CD4-positive, alpha-beta T cell treated with Interleukin-12 subunit alpha and Interleukin-12 subunit beta, for 1 hour (primary cell): ENCODE results near the gene ZCCHC7.

Source experiments
- DNase-seq: peaks from one replicate; pipeline ENCODE4 v3.0.0-alpha.2; 2020

ZCCHC7 gene

DNA sequence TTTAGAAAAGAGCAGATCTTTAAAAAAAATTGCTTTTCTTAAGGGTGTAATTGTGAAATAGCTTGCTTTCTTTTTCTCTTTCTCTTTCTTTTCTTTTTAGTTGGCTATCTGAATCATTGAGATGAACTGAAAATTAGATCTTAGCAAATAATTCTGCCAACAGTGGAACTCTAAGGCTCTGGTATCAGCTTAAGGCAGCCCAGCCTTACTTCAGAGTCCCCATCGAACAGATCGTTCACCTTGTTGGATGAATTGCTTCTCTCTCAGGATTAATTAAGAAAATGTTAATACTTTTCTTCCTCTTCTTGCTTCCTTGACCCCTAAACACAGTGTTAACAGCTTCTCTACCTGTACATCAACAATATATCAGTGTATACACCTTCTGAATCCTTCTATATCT, 92.1 kb downstream of the ZCCHC7 start:
- DNase-seq: no peak

DNA sequence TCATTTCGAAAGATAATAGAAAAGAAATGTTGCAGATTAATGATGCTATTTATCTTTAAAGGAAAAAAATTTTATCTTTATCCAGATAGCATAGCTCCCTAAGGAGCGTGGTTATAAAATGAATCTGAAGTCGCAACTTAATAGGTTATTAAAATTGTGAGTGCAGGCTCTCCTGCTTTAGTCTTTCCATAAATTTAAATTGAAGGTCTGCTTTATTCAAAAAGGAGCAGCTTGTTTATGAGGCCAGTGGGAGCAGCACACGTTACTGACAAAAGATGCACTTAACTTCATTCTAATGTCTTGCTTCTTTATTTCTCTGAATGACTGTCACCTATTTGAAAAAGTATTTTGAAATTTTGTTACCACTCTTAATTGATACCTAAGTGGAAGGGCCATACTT, 95.0 kb downstream of the ZCCHC7 start:
- no peak for DNase-seq

DNA sequence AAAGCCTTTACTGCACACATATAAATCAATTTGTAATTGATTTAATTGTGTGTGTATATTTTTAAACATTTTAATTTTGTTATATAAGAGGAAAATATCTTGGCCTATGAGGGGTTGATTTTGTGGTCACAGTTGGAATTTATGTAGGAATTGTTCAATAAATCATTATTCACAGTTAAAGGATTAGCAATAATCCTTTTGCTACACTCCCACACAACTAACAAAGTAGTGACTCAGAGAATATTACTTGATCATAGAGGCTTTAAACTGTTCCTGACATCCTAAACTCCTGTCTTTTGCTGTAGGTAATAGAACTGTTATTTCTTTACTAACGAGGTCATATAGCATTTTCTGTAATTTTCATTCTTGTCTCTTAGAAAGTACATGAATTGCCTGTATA, 95.5 kb downstream of the ZCCHC7 start:
- no peak for DNase-seq

DNA sequence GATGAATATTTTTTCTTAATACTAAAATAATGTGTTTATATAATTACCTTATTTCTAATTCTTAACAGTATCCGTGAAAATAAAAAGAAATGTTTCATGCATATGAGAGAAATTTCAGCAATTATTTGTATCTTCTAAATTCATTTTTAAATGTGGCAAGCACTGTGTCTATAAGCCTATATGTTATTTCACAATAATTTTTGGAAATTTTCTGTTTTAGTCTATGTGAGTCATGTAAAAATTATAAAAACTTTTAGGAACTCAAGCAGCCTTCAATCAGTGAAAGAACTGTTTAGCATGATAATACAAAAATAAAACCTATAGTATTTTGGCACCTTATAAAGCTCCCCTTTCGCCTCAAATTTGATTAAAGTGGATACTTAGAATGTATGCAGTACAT, 96.8 kb downstream of the ZCCHC7 start:
- no peak for DNase-seq

DNA sequence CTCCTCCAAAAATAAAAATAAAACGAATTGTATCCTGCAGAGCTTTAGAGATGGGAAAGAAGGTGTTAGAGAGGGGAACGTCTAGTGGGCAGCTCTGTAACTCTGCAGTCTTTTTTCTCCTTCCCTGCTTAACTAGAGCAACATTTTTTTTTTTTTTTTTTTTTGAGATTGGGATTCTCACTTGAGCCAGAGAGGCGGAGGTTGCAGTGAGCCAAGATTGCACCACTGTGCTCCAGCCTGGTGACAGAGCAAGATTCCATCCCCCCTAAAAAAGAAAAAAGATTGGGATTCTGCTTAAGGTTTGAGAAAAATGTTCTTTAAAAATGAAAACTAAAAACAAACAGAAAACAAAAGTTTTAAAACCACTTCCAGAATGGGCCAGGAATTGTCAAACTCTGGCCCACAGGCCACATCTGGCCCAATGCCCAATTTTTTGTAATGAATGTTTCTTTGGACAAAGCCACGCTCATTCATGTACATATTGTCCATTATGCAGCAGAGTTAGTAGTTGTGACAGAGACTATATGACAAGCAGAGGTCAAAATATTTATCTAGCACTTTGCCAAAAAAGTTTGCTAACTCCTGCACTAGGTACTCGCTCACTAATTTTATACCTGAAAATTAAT, 98.5 kb downstream of the ZCCHC7 start:
- no peak for DNase-seq

DNA sequence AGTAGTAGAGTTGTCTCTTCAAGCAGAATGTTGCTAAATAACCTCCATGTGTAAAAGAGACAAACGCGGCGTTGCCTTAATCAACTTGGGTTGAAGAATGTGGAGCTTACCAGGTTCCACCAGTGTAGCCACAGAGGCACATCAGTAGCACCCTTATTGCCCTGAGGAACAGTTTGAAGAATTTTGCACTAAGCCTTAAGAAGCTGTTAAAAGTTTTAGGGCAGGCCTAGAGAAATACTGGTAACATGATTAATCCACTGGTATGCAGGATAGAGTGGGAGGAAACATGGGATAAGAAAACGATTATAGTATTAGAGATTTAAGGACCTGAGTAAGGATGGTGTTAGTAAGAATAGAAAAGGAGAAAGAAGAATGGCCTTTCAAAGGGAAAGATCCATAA, 100.6 kb downstream of the ZCCHC7 start:
- DNase-seq: no peak

DNA sequence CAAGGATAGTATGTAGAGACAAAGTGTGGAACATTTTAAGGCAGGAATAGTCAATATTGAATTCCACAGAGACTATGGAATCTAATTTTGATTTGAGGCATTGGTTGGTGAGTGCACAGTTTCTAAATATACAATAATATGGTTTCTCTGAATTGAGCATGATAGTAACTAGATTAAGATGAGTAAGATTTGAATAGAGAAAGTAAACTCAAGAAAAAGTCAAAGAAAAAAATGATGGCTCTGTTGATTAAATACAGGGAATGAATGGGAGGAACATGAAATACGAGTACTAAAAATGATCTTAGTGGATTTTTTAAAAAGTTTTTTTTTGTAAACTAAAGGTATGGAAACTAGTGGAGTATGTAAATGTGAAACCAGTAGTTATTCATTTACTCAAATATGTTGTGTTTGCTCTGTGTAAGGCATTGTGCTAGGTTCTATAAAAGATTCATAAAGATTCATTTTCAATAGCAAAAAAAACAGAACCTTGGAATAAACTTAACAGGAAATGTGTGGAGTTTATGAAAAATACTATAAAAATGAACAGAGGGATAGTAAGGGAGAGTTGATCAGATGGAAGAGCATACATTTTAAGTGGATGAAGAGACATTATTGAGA, 101.2 kb downstream of the ZCCHC7 start:
- no peak for DNase-seq

DNA sequence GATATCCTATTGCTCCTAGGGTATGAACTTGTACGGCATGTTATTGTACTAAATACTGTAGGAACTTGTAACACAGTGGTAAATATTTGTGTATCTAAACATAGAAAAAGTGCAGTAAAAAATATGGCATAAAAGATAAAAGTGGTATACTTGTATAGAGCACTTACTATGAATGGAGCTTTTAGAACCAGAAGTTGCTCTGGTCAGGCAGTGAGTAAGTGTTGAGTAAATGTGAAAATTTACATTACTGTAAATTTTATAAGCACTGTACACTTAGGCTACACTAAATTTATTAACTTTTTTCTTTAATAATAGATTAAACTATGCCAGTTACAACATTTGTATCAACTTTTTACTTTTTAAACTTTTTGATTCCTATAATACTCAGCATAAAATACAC, 109.1 kb downstream of the ZCCHC7 start:
- DNase-seq: no peak

DNA sequence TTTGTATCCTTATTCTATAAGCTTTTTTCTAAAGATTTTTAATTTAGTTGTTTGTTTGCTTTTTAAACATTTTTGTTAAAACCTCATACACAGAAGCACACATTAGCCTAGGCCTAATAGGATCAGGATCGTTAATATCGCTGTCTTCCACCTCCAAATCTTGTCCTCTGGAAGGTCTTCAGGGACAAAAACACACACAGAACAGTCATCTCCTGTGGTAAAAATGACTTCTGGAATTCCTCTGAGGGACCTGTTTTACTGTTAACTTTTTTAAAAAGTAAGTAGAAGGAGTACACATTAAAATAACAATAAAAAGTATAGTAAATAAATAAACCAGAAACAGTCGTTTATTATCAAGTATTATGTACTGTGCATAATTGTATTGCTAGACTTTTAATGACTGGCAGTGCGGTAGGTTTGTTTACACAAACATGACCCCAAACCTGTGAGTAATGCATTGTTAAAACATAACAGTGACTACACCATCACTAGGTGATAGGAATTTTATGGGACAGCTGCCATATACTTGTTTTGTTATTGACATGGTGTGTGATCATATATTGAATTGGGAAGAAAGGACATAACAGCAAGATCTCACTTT, 109.6 kb downstream of the ZCCHC7 start:
- no peak for DNase-seq

DNA sequence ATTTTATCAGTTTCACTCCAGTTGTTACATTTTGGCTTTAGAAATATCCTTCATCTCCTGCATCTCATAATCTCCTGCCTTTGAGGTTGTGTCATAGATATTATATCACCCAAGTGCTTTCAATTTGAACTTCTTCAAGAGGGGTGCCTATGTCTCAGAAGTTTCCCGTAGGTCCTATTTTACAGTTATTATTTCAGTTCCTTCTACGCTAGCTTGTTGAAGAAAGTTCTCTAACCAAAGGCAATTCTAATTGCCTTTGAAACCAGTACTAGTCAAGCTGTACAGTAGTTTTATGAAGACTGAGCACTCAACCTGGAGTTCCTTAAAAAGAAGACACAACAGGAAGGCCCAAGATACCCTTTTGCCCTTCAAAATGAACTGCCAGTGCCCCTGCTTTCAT, 116.4 kb downstream of the ZCCHC7 start:
- no peak for DNase-seq

DNA sequence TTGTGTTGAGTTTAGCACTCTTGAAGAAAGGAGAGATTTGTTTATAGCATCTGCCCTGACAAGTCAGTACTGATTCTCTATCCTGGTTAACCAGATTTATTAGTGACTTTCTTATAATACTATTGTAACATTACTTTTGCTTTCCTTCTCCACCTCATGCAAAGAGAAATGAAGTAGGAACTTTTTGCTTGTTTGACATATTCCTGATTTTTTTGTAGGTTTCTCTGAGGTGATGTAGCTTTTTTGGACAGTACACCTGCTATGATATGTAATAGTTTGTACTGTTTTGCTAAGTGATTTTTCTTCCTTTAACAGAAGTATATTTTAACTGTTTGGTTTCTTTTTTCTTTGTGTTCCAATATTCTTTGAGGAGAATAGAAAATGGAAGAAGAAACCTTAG, 117.7 kb downstream of the ZCCHC7 start:
- DNase-seq: no peak

DNA sequence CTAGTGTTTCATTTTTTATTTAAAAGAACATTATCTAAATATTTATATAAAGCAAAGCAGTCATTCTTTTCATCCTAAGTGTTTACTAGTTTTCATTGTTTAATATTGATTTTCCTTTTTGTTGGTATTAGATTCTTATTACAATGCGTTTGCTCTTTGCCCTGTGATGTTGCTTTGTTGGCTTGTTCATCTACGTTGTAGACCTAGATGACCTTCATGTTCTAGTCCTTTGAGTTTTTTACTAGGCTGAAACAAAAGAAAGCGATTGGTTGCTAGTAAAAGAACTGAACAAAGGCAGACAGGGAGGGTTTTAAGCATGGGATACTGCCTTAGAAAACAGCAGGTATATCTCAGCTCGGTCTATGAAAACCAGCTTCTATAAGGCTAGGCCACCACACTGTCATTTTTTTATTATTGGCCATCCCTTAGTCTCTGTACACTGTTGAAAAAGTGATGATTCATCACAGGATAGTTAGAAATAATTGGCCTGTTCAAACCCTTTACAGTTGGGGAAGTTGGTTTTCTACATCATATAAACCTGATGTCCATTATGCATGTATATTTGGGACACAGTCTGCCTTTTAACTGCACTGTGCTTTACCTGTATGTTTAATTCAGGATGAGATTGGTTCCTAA, 119.0 kb downstream of the ZCCHC7 start:
- DNase-seq: no peak

DNA sequence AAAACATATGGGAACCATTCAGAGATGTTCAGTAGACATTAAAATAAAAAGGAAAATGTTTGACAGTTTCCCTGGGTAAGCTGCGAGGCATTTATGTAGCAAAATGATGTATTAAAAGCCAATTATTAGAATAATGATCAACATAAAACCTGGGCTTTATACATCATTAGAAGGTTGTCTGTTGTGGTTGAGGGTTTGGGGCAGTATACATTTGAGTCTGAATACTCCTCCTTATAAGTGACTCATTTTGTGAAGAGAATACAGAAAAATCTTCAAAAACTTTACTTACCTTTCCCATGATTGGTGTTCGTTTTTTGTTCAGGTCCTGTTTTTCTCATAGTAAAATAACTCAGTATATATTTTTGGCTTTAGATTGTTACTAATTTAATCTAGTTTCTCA, 119.5 kb downstream of the ZCCHC7 start:
- no peak for DNase-seq

DNA sequence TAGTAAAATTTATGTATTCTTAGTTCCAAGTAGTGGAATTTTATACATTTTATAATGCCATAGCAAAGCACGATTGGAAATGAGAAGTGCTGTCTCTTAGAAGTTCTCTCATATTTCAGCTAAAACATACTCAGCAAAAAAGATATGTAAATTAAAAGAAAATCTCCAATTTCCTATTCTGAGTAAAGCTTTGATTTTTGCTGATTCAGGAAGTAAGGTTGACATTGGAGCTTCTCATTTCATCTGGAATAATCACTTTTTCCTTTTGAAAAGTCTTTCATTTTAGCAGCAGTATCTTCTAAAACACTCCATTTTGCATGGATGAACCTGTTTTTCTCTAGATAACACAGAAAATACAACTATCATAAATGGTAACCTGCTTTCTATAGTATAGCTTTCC, 121.0 kb downstream of the ZCCHC7 start:
- DNase-seq: no peak

DNA sequence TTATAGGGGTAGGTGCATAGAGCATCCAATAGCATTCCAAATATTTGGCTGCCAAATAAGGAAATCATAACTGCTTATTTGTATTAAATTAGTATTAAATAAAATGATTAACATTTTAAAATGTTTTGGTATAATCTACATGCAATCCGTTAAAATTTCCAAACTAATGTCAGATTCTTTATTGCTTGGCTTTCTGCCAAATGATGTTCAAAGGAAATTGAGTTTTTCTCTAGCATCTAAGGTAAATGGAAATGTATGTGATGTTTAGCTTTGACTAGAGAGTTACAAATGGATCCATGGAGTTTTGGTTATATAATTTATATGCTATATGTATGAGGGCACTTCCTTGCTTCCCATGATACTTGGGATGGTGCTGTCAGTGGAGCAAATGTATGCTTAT, 121.7 kb downstream of the ZCCHC7 start:
- DNase-seq: no peak

DNA sequence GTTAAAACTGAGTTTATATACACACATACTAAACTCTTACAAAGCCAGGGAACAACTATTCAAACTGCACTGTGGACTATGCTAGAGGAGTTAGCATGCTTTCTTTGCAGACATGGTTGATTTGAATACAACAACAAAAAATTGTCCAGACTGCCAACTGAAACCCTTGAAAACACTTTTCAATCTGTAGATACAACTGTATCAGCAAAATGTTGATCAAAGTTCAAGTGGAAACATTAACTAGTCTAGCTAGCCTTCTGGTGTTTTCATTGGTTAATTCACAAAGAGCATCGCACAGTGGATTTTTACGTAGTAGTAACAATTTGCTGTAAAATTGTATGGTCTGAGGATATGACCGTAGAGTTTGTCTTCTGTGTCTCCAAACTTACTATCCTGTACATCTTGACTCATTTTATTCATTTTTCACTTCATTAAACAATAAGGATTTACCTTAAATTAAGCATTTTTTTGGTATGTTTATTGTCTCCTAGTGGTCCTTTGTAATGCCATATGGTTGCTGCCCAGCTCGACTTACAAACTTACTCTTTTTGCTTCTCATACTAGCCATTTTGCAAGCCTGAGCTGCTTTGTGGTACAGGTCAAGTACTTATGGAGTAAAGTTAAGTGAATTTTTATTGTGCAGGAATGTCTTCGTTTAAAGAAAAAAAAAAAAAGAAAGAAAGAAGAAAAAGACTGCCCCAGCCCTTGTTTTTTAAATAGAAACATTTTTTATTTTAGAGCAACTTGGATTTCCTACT, 123.4 kb downstream of the ZCCHC7 start:
- DNase-seq: no peak

DNA sequence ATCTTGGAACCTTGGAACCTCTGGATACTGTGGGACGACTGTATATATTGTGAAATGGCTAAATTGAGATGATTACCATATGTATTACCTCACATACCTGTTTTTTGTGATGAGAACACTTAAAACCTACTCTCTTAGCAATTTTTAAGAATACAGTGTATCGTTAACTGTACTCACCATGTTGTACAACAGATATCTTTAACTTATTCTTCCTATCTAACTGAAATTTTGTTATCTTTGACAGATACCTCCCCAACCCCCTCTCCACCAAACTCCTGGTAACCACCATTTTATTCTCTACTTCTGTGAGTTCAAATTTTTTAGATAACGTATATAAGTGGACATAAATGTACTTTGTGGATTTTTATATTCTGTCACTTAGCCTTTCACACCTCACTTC, 126.5 kb downstream of the ZCCHC7 start:
- no peak for DNase-seq

DNA sequence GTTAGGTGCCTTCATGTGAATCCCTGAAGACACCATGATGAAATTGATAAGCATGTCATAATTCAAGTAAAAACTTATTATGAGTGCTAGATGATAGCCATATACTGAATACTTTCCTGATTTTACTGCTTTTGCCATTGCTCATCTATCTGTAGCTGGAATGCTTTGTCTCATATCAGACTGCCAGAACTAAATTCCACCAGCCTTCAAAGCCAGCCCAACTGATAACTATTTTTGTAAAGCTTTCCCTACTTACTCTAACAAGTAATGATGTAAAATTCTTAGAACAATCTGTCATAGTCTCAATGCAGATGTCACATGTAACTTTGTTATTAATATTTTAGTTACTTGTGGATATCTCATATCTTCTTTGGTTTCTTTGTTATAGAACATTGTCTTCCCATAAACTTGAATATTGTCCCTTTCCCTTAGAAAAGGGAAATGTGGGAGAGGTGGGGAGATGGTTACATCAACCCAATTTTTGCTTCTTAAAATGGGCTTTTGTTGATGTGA, 128.3 kb downstream of the ZCCHC7 start:
- no peak for DNase-seq

DNA sequence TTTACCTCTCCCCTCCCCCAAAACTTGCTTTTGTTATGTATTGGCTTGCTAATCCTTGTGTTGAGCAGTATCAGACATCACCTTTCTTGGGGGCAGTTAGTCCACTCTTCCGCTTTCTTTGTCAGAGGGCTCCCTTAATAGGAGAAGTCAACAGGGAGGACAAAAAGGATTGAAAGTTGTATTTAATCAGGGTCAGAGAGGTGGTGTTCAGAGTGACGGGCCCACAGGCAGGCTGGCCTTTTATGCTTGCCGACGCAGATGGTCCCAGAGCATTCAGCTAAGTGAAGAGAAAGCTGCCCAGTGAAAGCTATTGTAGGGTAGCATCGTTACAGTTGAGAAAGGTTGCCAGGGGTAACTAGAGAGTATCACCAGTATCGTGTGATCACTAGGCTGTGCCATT, 131.1 kb downstream of the ZCCHC7 start:
- DNase-seq: no peak

DNA sequence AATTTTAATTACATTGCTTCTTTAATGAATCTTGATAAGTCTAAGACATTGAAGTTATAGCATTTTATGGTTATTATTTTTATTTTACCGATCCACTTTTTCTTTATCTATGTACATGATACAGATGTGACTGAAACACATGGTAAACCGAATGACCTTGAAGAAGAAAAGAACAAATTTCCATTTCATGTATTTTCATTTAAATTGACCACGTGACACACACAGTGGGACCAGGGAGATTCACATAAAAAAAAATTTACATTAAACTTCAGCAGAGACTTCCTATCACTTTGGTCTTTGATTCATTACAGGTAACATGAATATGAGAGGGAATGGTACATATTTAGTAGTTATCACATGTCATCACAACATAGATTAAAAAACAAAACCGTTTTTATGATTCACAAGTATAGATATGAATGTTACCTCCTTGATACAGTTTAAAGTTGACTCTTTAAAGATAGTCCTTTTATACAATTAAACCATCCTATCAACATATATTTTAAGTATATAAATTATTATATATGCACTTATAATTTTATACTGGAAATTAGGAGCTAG, 133.1 kb downstream of the ZCCHC7 start:
- DNase-seq: no peak

DNA sequence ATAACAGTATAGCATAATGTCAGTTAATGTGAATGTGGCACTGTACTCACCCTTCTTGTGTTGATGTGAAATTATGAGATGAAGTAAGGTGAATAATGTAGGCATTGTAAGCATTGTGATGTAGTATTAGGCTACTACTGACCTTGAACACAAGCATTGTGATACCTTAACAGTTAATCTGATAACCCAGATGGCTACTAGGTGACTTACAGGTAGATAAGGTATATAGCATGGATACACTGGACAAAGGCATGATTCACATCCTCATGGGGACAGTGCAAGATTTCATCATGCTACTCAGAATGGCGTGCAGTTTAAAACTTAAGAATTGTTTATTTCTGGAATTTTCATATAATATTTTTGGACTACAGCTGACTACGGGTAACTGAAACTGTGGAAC, 134.8 kb downstream of the ZCCHC7 start:
- DNase-seq: no peak

DNA sequence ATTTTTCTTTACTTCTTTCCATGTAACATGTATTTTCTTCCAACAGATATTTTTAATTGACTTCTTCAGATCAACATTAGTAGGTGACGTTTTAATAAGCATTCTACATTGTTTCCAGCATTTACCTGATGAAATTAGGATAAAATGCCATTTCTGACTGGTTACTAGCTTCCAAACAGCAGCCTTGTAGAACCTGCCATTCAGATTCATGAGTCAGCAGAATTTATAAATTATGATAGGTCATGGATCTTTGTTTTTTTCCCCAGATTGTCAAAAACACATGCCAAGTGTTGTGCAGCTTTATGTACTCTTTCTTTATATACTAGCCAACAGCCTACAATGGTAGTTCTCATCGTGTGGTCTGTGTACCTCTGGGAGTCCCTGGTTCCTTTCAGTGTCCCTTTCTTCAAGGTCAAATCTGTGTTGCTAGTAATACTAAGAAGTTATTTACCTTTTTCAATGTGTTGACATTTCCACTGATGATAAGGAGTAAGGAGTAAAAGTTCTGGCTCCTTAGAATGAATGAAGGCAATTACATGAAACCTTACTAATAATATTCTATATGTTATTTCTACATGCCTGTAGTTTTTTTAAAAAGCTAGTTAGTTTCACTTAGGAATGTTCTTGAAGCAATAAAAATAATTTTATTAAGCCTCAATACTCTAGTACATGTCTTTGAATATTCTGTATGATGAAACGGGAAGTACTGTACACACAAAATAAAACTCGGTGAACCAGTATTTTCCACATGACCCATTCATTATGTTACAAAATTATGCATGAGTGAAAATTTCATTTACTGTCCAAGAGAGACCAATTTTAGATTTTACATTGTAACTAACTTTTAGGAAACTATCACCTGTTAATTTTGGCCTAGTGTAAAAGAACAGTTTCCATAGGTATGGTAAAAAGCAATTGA, 135.8 kb downstream of the ZCCHC7 start:
- no peak for DNase-seq
